Measurements from ENCODE around the gene EIF3L.
"Not testable (repeated sequence)": the region's sequence is repeated elsewhere in the genome, so short reads cannot be mapped to it uniquely, and the experiment has no call there.

Gene EIF3L

GRCh38 chr22:37849089-37849751, at the start of gene EIF3L:
EIF3L (plus strand) TSS chr22:37849419; CDS start chr22:37849450, 31 bp downstream.
- peak within 1 kb of the TSS; percentile 77 for H3K9ac ChIP-seq
- peaks cover 31% of the 10 kb centered on the region for H3K79me2 ChIP-seq (ENCODE audit: insufficient read depth, low read depth)
- H2AFZ ChIP-seq (ENCODE audit: low read depth) = peak within 1 kb of the TSS; percentile 77
- TF ChIP-seq CTCF (conservative IDR thresholded peaks at IDR 0.05; ENCODE audit: low read depth, low read length) = no peak
- H3K27me3 ChIP-seq (ENCODE audit: insufficient read depth, low read depth) = no peaks in the 10 kb centered on the region
- H3K4me3 ChIP-seq (IDR thresholded peaks at IDR 0.05; ENCODE audit: insufficient read depth, low read depth, low read length) = peak within 1 kb of the TSS; percentile 44
- peak within 1 kb of the TSS; percentile 99 for H3K4me2 ChIP-seq
- peak within 1 kb of the TSS; percentile 67 for H3K27ac ChIP-seq
- H3K36me3 ChIP-seq (ENCODE audit: insufficient read depth) = peaks cover 18% of the 10 kb centered on the region; the same call in 1 of the 2 replicates
- H4K20me1 ChIP-seq (ENCODE audit: insufficient read depth) = 0 out of 2 replicates have a peak, but pooled peaks cover 3% of the 10 kb centered on the region
- H3K4me1 ChIP-seq (ENCODE audit: low read depth, poor library complexity, severe bottlenecking) = peaks cover 12% of the 10 kb centered on the region

GRCh38 chr22:37799979-37800378, 49.2 kb upstream of the EIF3L start:
- not testable (repeated sequence) for H3K9ac ChIP-seq; H3K4me1 ChIP-seq (ENCODE audit: low read depth, poor library complexity, severe bottlenecking); H3K36me3 ChIP-seq (ENCODE audit: insufficient read depth); H3K4me2 ChIP-seq; H3K4me3 ChIP-seq (IDR thresholded peaks at IDR 0.05; ENCODE audit: insufficient read depth, low read depth, low read length); H3K27ac ChIP-seq; H3K79me2 ChIP-seq (ENCODE audit: insufficient read depth, low read depth); H2AFZ ChIP-seq (ENCODE audit: low read depth); H4K20me1 ChIP-seq (ENCODE audit: insufficient read depth)
- H3K27me3 ChIP-seq (ENCODE audit: insufficient read depth, low read depth) = peaks cover 29% of the 10 kb centered on the region

- Histone ChIP-seq H3K4me3 (IDR thresholded peaks at IDR 0.05; ENCODE audit: insufficient read depth, low read depth, low read length) (no peak overlapping the region), H3K27me3 (ENCODE audit: insufficient read depth, low read depth) (peaks cover 46% of the 10 kb centered on the region), H3K27ac (no peak overlapping the region), H3K36me3 (ENCODE audit: insufficient read depth) (no peaks in the 10 kb centered on the region), H3K4me1 (ENCODE audit: low read depth, poor library complexity, severe bottlenecking) (peaks cover 18% of the 10 kb centered on the region), H3K79me2 (ENCODE audit: insufficient read depth, low read depth) (no peaks in the 10 kb centered on the region), H4K20me1 (ENCODE audit: insufficient read depth) (no peaks in the 10 kb centered on the region), H2AFZ (ENCODE audit: low read depth) (peak overlapping the region; percentile 76), H3K9ac (no peak overlapping the region; the same call in 1 of the 2 replicates), H3K4me2 (peak overlapping the region; percentile 89)
- TF ChIP-seq CTCF (conservative IDR thresholded peaks at IDR 0.05; ENCODE audit: low read depth, low read length) = no peak
These were observed 47.3 kb upstream of the EIF3L start for GRCh38 chr22:37801946-37802309.

- Histone ChIP-seq H4K20me1 (ENCODE audit: insufficient read depth) (no peaks in the 10 kb centered on the region), H3K4me2 (peak overlapping the region; percentile 89), H3K9ac (no peak overlapping the region; the same call in 1 of the 2 replicates), H3K27ac (no peak overlapping the region), H3K4me1 (ENCODE audit: low read depth, poor library complexity, severe bottlenecking) (peaks cover 24% of the 10 kb centered on the region), H3K79me2 (ENCODE audit: insufficient read depth, low read depth) (no peaks in the 10 kb centered on the region), H3K36me3 (ENCODE audit: insufficient read depth) (no peaks in the 10 kb centered on the region), H2AFZ (ENCODE audit: low read depth) (peak overlapping the region; percentile 76), H3K27me3 (ENCODE audit: insufficient read depth, low read depth) (peaks cover 50% of the 10 kb centered on the region), H3K4me3 (IDR thresholded peaks at IDR 0.05; ENCODE audit: insufficient read depth, low read depth, low read length) (no peak overlapping the region)
- no peak for TF ChIP-seq CTCF (conservative IDR thresholded peaks at IDR 0.05; ENCODE audit: low read depth, low read length)
These were observed 46.7 kb upstream of the EIF3L start for GRCh38 chr22:37802310-37803194.
